COLO668 (cell line): Measurements from ENCODE around the gene TMEM168.
A peak's percentile ranks its signal among the peaks of the same experiment; 100 is the strongest.
"Not testable (repeated sequence)": the region's sequence is repeated elsewhere in the genome, so short reads cannot be mapped to it uniquely, and the experiment has no call there.

ENCODE experiments used
- DNase-seq: peaks from one replicate; lab custom pipeline; 2025; ENCODE audit not compliant: unreplicated experiment; lab: John Stamatoyannopoulos, UW

Gene TMEM168

GRCh38 chr7:112789817-112790585 is at the start of gene TMEM168:
TMEM168 (minus strand) TSS chr7:112790393; CDS start chr7:112784825, 5,568 bp downstream.
- DNase-seq, result peak; percentile 87

- not testable (repeated sequence) for DNase-seq
Observed at GRCh38 chr7:112835928-112836327, 45.7 kb upstream of the TMEM168 start.

- no peak for DNase-seq
Observed at GRCh38 chr7:112833082-112833481, 42.9 kb upstream of the TMEM168 start.

- no peak for DNase-seq
Observed at GRCh38 chr7:112830769-112831168, 40.6 kb upstream of the TMEM168 start.

GRCh38 chr7:112828696-112829095 is 38.5 kb upstream of the TMEM168 start:
- no peak for DNase-seq

GRCh38 chr7:112821345-112821744 is 31.2 kb upstream of the TMEM168 start:
- no peak for DNase-seq

- DNase-seq, result no peak
Observed at GRCh38 chr7:112819536-112819935, 29.3 kb upstream of the TMEM168 start.

- no peak for DNase-seq
Observed at GRCh38 chr7:112806156-112806555, 16.0 kb upstream of the TMEM168 start.

GRCh38 chr7:112802406-112802805 is 12.2 kb upstream of the TMEM168 start:
- DNase-seq, result no peak

- DNase-seq, result no peak
Observed at GRCh38 chr7:112800486-112800885, 10.3 kb upstream of the TMEM168 start.

GRCh38 chr7:112799448-112800120 is 9.4 kb upstream of the TMEM168 start:
- DNase-seq, result no peak

- no peak for DNase-seq
Observed at GRCh38 chr7:112798274-112799159, 8.3 kb upstream of the TMEM168 start.

GRCh38 chr7:112796552-112796951 is 6.4 kb upstream of the TMEM168 start:
- not testable (repeated sequence) for DNase-seq

GRCh38 chr7:112792441-112792840 is 2.2 kb upstream of the TMEM168 start:
- DNase-seq, result no peak

GRCh38 chr7:112791465-112792168 is 1.4 kb upstream of the TMEM168 start:
- no peak for DNase-seq

- no peak for DNase-seq
Observed at GRCh38 chr7:112790586-112791003, 402 bp upstream of the TMEM168 start.

GRCh38 chr7:112789453-112789816 is 758 bp downstream of the TMEM168 start:
- no peak for DNase-seq

GRCh38 chr7:112788778-112789343 is 1.3 kb downstream of the TMEM168 start:
- no peak for DNase-seq

- DNase-seq, result no peak
Observed at GRCh38 chr7:112784603-112785002, 5.6 kb downstream of the TMEM168 start.

- DNase-seq, result no peak
Observed at GRCh38 chr7:112782498-112782897, 7.7 kb downstream of the TMEM168 start.

GRCh38 chr7:112781558-112781957 is 8.6 kb downstream of the TMEM168 start:
- no peak for DNase-seq
